IMR-90 (cell line): ENCODE measurements around the gene ATP5MC3. TPM values are rescaled to one million over a fixed set of nuclear protein-coding genes. Genes with fewer than 3 reads are reported as not detected.

Source experiments
- ATAC-seq: fragments of 200-7000 bp; cut with Tn5 transposase; 2 replicates; pipeline ENCODE4 v1.9.1; 2020; ENCODE audit warnings: low read depth, mild to moderate bottlenecking, moderate library complexity
- BruUV-seq: library from RNA; stranded (reverse); fragments of 400-500 nt; replicated peaks from 2 replicates; lab custom pipeline; 2021; lab: Mats Ljungman, UMichigan
- CTCF ChIA-PET: fragments of 300-600 bp; formaldehyde crosslinking; extraction: SDS; loops from one replicate; lab custom pipeline; 2021; ENCODE audit warnings: antibody characterized with exemption; lab: Yijun Ruan, JAX
- POLR2A ChIA-PET: fragments of 300-600 bp; sonication (Branson Sonifier 250); formaldehyde crosslinking; loops from one replicate; lab custom pipeline; 2022; ENCODE audit warnings: antibody characterized with exemption; ENCODE audit not compliant: unreplicated experiment; lab: Charles Lee
- DNase-seq: peaks from one replicate; pipeline ENCODE4 v3.0.0; 2013
- H2AFZ ChIP-seq: replicated peaks from 2 replicates; pipeline ENCODE3; 2013; ENCODE audit warnings: low read length, mild to moderate bottlenecking; ENCODE audit not compliant: poor library complexity
- H2AK5ac ChIP-seq: 2 replicates; pipeline ENCODE4 v1.6.1; 2013; ENCODE audit warnings: low read depth, low read length, inconsistent platforms
- H2AK9ac ChIP-seq: replicated peaks from 2 replicates; pipeline ENCODE3; 2013; ENCODE audit warnings: mild to moderate bottlenecking, low read depth, low read length, moderate library complexity; ENCODE audit not compliant: poor library complexity
- H2BK120ac ChIP-seq: 2 replicates; pipeline ENCODE4 v1.6.1; 2013; ENCODE audit warnings: low read depth, low read length, inconsistent platforms
- H2BK15ac ChIP-seq: 3 replicates; pipeline ENCODE4 v1.6.1; 2013; ENCODE audit warnings: low read depth, low read length, inconsistent platforms
- H2BK20ac ChIP-seq: 2 replicates; pipeline ENCODE4 v1.6.1; 2013; ENCODE audit warnings: low read depth, mild to moderate bottlenecking, inconsistent platforms, low read length, moderate library complexity
- H2BK5ac ChIP-seq: 2 replicates; pipeline ENCODE4 v1.6.1; 2013; ENCODE audit warnings: mild to moderate bottlenecking, low read depth, low read length, inconsistent platforms; ENCODE audit not compliant: poor library complexity, severe bottlenecking
- H3K14ac ChIP-seq: replicated peaks from 2 replicates; pipeline ENCODE4 v1.6.1; 2013; ENCODE audit warnings: low read depth, low read length, inconsistent platforms
- H3K18ac ChIP-seq: 2 replicates; pipeline ENCODE4 v1.6.1; 2013; ENCODE audit warnings: low read depth, low read length, control low read depth
- H3K23ac ChIP-seq: 2 replicates; pipeline ENCODE4 v1.6.1; 2013; ENCODE audit warnings: low read depth, low read length, inconsistent platforms
- H3K27ac ChIP-seq: 2 replicates; pipeline ENCODE4 v1.5.1; 2013; ENCODE audit warnings: mild to moderate bottlenecking, control low read depth, low read length; ENCODE audit not compliant: insufficient read depth
- H3K27me3 ChIP-seq: 2 replicates; pipeline ENCODE4 v1.6.1; 2013; ENCODE audit warnings: low read length; ENCODE audit not compliant: control insufficient read depth, insufficient read depth
- H3K36me3 ChIP-seq: 2 replicates; pipeline ENCODE4 v1.6.1; 2013; ENCODE audit warnings: low read length, mixed read lengths; ENCODE audit not compliant: control insufficient read depth, insufficient read depth
- H3K4ac ChIP-seq: 2 replicates; pipeline ENCODE4 v1.6.1; 2013; ENCODE audit warnings: low read depth, low read length, inconsistent platforms
- H3K4me1 ChIP-seq: 2 replicates; pipeline ENCODE4 v1.6.1; 2013; ENCODE audit warnings: low read length, mixed read lengths; ENCODE audit not compliant: control insufficient read depth, insufficient read depth
- H3K4me2 ChIP-seq: 2 replicates; pipeline ENCODE4 v1.6.1; 2013; ENCODE audit warnings: low read depth, mild to moderate bottlenecking, control low read depth, low read length, moderate library complexity
- H3K4me3 ChIP-seq: 2 replicates; pipeline ENCODE4 v1.5.1; 2013; ENCODE audit warnings: low read depth, mild to moderate bottlenecking, control low read depth, low read length, moderate library complexity; ENCODE audit not compliant: insufficient read depth
- H3K56ac ChIP-seq: 2 replicates; pipeline ENCODE4 v1.6.1; 2013; ENCODE audit warnings: low read length, inconsistent platforms; ENCODE audit not compliant: insufficient read depth; ENCODE audit errors: extremely low read depth
- H3K79me1 ChIP-seq, 2 experiments: 2 replicates each; pipeline ENCODE4 v1.6.1; 2013; ENCODE audit warnings: low read length in 2 of 2, inconsistent platforms in 1 of 2, low read depth in 1 of 2
- H3K9ac ChIP-seq: 2 replicates; pipeline ENCODE4 v1.6.1; 2013; ENCODE audit warnings: low read depth, low read length, control low read depth
- H3K9me1 ChIP-seq: 2 replicates; pipeline ENCODE4 v1.6.1; 2013; ENCODE audit warnings: low read length, inconsistent platforms; ENCODE audit not compliant: insufficient read depth
- H3K9me3 ChIP-seq: 2 replicates; pipeline ENCODE4 v1.6.1; 2013; ENCODE audit warnings: low read length; ENCODE audit not compliant: control insufficient read depth, insufficient read depth
- H4K20me1 ChIP-seq: 2 replicates; pipeline ENCODE4 v1.6.1; 2013; ENCODE audit warnings: low read length, inconsistent platforms; ENCODE audit not compliant: insufficient read depth
- H4K5ac ChIP-seq: 2 replicates; pipeline ENCODE4 v1.6.1; 2013; ENCODE audit warnings: mild to moderate bottlenecking, low read depth, low read length, control low read depth
- H4K8ac ChIP-seq, 2 experiments: 2 replicates each; pipeline ENCODE4 v1.6.1; 2013; ENCODE audit warnings: low read depth in 2 of 2, low read length in 2 of 2, control low read depth in 1 of 2, inconsistent platforms in 1 of 2
- H4K91ac ChIP-seq: 2 replicates; pipeline ENCODE4 v1.6.1; 2013; ENCODE audit warnings: low read depth, low read length, inconsistent platforms; ENCODE audit not compliant: insufficient read depth
- BHLHE40 ChIP-seq: fragments of 150-350 bp; IDR thresholded peaks from 2 replicates; pipeline ENCODE4 v1.6.1; 2016; ENCODE audit warnings: mild to moderate bottlenecking, low read depth, low read length
- CHD1 ChIP-seq: IDR thresholded peaks from 2 replicates; pipeline ENCODE4 v1.6.1; 2012; ENCODE audit warnings: low read depth, low read length, improper control_type of control experiment
- CTCF ChIP-seq: conservative IDR thresholded peaks from 2 replicates; pipeline ENCODE4 v1.5.1; 2012; ENCODE audit warnings: mild to moderate bottlenecking, low read depth, low read length, improper control_type of control experiment
- ELK1 ChIP-seq: fragments of 150-350 bp; IDR thresholded peaks from 2 replicates; pipeline ENCODE4 v1.6.1; 2016; ENCODE audit warnings: low read depth, mild to moderate bottlenecking, low read length, moderate library complexity, borderline replicate concordance
- MAZ ChIP-seq: IDR thresholded peaks from 2 replicates; pipeline ENCODE4 v1.6.1; 2012; ENCODE audit warnings: low read depth, mild to moderate bottlenecking, low read length, improper control_type of control experiment, moderate library complexity, borderline replicate concordance
- MXI1 ChIP-seq: IDR thresholded peaks from 2 replicates; pipeline ENCODE4 v1.6.1; 2012; ENCODE audit warnings: low read depth, mild to moderate bottlenecking, low read length, moderate library complexity, borderline replicate concordance
- NFE2L2 ChIP-seq: fragments of 150-350 bp; IDR thresholded peaks from 2 replicates; pipeline ENCODE4 v1.6.1; 2016; ENCODE audit warnings: low read depth, mild to moderate bottlenecking, low read length
- RAD21 ChIP-seq: IDR thresholded peaks from 2 replicates; pipeline ENCODE4 v1.6.1; 2012; ENCODE audit warnings: low read length, improper control_type of control experiment
- SMC3 ChIP-seq: fragments of 150-350 bp; IDR thresholded peaks from 2 replicates; pipeline ENCODE4 v1.6.1; 2016; ENCODE audit warnings: low read depth, mild to moderate bottlenecking, antibody characterized with exemption, low read length, moderate library complexity
- USF2 ChIP-seq: fragments of 150-350 bp; IDR thresholded peaks from 2 replicates; pipeline ENCODE4 v1.6.1; 2017; ENCODE audit warnings: mild to moderate bottlenecking, antibody characterized with exemption, low read length, low read depth
- WGBS, 2 experiments: methylation state at CpG; one replicate each; pipeline versions ENCODE4 v1.1.5 to v1.1.7; 2013; ENCODE audit warnings: missing lambda C conversion rate in 2 of 2; ENCODE audit not compliant: insufficient read length in 1 of 2; ENCODE audit errors: extremely low coverage in 2 of 2; 5-methylcytosine and 5-hydroxymethylcytosine counted together
- dilution Hi-C: fragments of 300-500 bp; cut with HindIII; formaldehyde crosslinking; loops from one replicate; pipeline ENCODE4 v1.14.3; 2018; ENCODE audit warnings: low sequenced_read_pairs; ENCODE audit not compliant: unreplicated experiment
- in situ Hi-C: fragments of 300-500 bp; cut with MboI; formaldehyde crosslinking; loops from 3 replicates; pipeline ENCODE4 v1.14.3; 2019; ENCODE audit warnings: low sequenced_read_pairs, inconsistent platforms, mixed read lengths
- intact Hi-C: fragments of 100-400 bp; cut with micrococcal nuclease; formaldehyde crosslinking; loops from 2 replicates; pipeline ENCODE4 v1.10.0; 2022
- polyA plus RNA-seq, 3 experiments: library from polyadenylated mRNA; depleted of rRNA; stranded (reverse); fragments of >200 nt; gene quantifications; 2 replicates each; pipeline ENCODE4 v1.2.3, GENCODE V29; 2012; ENCODE audit warnings: low replicate concordance in 1 of 3
- total RNA-seq: library from RNA; depleted of rRNA; stranded (reverse); fragments of >200 nt; gene quantifications from 2 replicates; pipeline ENCODE4 v1.2.3, GENCODE V29; 2012

ATP5MC3 gene
- total and polyA plus RNA-seq, 2 of the 4 experiments (the other 2 are of a cell fraction) = 167 to 365 TPM

GRCh38 chr2:175176624-175177023 lies 4.9 kb downstream of the ATP5MC3 start:
- H2AFZ ChIP-seq = no peak overlapping the region
- H3K36me3 ChIP-seq = peaks cover 14% of the 10 kb centered on the region
- TF ChIP-seq MXI1 = no peak
- no peak for TF ChIP-seq SMC3
- no peak for TF ChIP-seq USF2
- no peak for TF ChIP-seq BHLHE40
- TF ChIP-seq RAD21 = no peak
- TF ChIP-seq MAZ = no peak
- no peak for TF ChIP-seq ELK1
- no peak for TF ChIP-seq NFE2L2
- no peak for TF ChIP-seq CHD1
- no peak for TF ChIP-seq CTCF
- 0 out of 2 replicates have a peak, but pooled peaks cover 3% of the 10 kb centered on the region for H4K20me1 ChIP-seq
- ChIA-PET CTCF (no interaction called here), POLR2A (no interaction called here)
- no peak overlapping the region for H4K91ac ChIP-seq
- H3K9me3 ChIP-seq = no peaks in the 10 kb centered on the region
- H2BK5ac ChIP-seq = no peak overlapping the region
- H2AK9ac ChIP-seq = no peak overlapping the region
- H3K27me3 ChIP-seq = no peaks in the 10 kb centered on the region
- no peaks in the 10 kb centered on the region for H3K4me1 ChIP-seq
- dilution Hi-C loops = no loop called here
- no peak overlapping the region for H3K4me2 ChIP-seq
- in situ Hi-C loops = no loop called here
- no peak overlapping the region for H3K4ac ChIP-seq
- DNase-seq (no peak), ATAC-seq (no peak)
- no TSS peak for BruUV-seq
- no peak overlapping the region for H3K18ac ChIP-seq
- no peak overlapping the region for H2BK120ac ChIP-seq
- H3K79me1 ChIP-seq = peaks cover 14 to 20% of the 10 kb centered on the region in 2 experiments
- 0 out of 2 replicates have a peak, but pooled peaks cover 2% of the 10 kb centered on the region for H3K9me1 ChIP-seq
- H2BK15ac ChIP-seq = no peak overlapping the region
- no peak overlapping the region for H2BK20ac ChIP-seq
- intact Hi-C loops = no loop called here
- no peak overlapping the region for H4K8ac ChIP-seq
- no peak overlapping the region for H3K23ac ChIP-seq
- H2AK5ac ChIP-seq = no peak overlapping the region
- no peak overlapping the region for H3K4me3 ChIP-seq
- no peak overlapping the region for H3K14ac ChIP-seq
- H4K5ac ChIP-seq = no peak overlapping the region
- no peak overlapping the region for H3K56ac ChIP-seq
- no peak overlapping the region for H3K9ac ChIP-seq
- H3K27ac ChIP-seq = no peak overlapping the region
- 100% methylated on average over 2 of the region's 5 CpGs; no CpG with 5 or more reads in 1 of the 2 experiments for WGBS, 2 experiments
